ENCODE data around the gene TMC8. TPM values are rescaled to one million over a fixed set of nuclear protein-coding genes. Genes with fewer than 3 reads are reported as not detected.
"Not testable (repeated sequence)": the region's sequence is repeated elsewhere in the genome, so short reads cannot be mapped to it uniquely, and the experiment has no call there.

TMC8 gene
- total RNA-seq, 1 donor from 2014 or later: 26.6 TPM

DNA sequence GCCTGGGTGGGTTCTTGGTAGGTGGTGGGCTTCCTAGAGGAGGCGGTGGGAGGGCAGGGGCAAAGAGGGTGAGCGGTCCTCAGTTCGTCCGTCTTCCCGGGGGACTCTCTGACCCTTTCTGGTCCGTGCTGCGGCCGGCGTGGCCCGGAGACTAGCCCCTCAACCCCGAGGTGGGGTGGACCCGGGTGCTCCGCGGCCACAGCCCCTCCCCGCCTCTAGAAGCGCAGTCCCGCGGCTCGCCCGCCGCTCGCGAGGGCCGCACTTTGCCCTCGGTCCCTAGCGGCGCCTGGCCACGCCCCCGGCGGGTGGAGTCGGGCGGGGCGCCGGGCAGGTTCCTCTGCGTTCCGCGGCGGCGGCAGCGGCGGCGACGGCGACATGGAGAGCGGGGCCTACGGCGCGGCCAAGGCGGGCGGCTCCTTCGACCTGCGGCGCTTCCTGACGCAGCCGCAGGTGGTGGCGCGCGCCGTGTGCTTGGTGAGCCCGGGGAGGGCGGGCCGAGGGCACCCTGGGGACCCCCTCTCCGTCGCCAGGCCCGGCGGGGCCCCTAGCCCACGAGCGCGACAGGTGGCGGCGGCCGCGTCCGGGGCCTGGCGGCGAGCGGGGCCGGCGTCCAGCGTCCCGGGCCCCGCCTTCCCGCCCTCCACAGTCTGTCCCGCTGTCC, 37.8 kb downstream of the TMC8 start, which contains the start of gene SYNGR2:
Gene SYNGR2, plus strand, starts transcription at position 340 of the 661 bp plus-strand sequence. Its CDS starts 36 bp downstream, at position 376.
- Histone ChIP-seq H3K4me1 (peaks cover 43% of the 10 kb centered on the region), H3K9me3 (no peaks in the 10 kb centered on the region), H3K36me3 (peaks cover 26% of the 10 kb centered on the region), H3K27ac (peak within 1 kb of the TSS; percentile 84), H3K27me3 (no peaks in the 10 kb centered on the region), H3K4me3 (peak within 1 kb of the TSS; percentile 85)
- intact Hi-C loops (cut with DNase I): no loop called here
- TF ChIP-seq, protein P1, sequence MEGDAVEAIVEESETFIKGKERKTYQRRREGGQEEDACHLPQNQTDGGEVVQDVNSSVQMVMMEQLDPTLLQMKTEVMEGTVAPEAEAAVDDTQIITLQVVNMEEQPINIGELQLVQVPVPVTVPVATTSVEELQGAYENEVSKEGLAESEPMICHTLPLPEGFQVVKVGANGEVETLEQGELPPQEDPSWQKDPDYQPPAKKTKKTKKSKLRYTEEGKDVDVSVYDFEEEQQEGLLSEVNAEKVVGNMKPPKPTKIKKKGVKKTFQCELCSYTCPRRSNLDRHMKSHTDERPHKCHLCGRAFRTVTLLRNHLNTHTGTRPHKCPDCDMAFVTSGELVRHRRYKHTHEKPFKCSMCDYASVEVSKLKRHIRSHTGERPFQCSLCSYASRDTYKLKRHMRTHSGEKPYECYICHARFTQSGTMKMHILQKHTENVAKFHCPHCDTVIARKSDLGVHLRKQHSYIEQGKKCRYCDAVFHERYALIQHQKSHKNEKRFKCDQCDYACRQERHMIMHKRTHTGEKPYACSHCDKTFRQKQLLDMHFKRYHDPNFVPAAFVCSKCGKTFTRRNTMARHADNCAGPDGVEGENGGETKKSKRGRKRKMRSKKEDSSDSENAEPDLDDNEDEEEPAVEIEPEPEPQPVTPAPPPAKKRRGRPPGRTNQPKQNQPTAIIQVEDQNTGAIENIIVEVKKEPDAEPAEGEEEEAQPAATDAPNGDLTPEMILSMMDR (IDR thresholded peaks at IDR 0.05): no peak
- DNase-seq: peak; percentile 95
- peak; percentile 88 for ATAC-seq

DNA sequence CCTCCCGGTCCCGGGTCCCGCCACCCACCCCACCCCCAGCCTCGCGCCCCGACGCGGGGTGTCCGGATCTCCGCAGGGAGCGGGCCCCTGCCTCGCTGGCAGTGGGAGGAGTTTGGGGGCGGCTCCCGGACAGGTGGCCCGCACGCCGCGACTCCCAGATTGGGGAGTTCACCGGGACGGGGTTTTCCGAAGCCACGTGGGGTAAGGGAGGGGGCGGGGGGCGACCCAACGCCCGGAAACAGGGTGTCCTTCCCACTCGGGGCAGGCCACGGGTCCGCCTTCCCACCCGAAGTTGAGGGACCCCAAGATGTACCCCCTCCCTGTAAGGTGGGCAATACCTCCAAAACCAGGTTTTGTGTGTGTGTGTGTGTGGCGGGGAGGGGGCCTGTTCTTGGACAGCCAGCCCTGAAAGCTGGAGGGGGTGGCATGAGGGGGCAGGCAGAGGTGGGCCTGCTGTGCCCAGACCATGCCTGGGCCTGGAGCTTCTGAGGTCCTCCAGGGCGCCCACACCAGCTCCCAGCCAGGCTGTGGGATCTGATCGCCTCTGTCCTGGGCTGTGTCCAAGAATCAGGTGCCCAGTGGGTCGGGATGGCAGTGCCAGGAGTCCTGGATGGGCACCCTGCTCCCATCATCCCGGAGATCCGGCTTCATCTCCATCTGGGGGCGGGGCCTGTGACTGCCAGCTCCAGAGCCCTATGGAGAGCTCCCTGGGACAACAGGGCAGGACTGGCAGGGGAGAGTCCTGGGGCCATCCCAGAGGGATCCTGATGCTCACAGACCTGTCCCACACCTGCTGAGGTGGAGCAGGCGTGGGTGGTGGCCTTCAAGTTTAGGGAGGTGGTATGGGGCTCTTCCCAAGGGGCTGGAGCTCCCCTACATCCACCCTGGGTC, 38.6 kb downstream of the TMC8 start:
- peak; percentile 51 for ATAC-seq
- TF ChIP-seq, protein P1 (IDR thresholded peaks at IDR 0.05): no peak
- Histone ChIP-seq H3K4me1 (peaks cover 51% of the 10 kb centered on the region), H3K27me3 (no peaks in the 10 kb centered on the region), H3K4me3 (peak overlapping the region; percentile 85), H3K36me3 (peaks cover 26% of the 10 kb centered on the region), H3K9me3 (no peaks in the 10 kb centered on the region), H3K27ac (peak overlapping the region; percentile 84)
- DNase-seq: peak; percentile 86
- intact Hi-C loops (cut with DNase I): no loop called here

DNA sequence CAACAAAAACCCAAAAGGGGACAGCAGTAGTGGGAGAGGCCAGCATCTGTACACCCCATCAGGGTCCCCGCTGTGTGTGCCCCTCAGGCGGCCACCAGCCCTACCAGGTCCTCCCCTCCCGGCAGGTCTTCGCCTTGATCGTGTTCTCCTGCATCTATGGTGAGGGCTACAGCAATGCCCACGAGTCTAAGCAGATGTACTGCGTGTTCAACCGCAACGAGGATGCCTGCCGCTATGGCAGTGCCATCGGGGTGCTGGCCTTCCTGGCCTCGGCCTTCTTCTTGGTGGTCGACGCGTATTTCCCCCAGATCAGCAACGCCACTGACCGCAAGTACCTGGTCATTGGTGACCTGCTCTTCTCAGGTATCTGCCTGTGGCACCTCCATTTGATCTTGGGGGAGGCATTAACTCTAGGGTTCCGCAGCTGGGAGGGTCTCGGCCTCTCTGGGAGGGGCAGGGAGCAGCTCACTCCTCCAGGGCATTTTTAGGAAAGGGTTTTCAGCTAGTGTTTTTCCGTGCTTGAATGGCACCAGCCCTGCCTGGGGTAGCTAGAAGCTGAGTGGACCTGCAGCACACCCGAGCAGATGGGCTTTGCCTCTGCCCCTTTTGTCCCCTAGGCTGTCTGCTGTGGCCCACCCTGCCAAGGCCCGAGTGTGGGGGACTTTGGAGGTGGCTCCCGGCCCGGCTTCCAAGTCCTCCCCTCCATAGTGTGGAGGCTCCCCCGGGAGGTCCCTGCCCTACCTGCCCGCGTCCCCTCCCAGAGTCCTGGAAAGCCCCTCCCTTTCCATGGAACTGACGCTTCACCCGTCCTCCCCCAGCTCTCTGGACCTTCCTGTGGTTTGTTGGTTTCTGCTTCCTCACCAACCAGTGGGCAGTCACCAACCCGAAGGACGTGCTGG, 40.4 kb downstream of the TMC8 start:
- H3K9me3 ChIP-seq: no peaks in the 10 kb centered on the region
- peaks cover 26% of the 10 kb centered on the region for H3K36me3 ChIP-seq
- peaks cover 68% of the 10 kb centered on the region for H3K4me1 ChIP-seq
- TF ChIP-seq, protein P1 (IDR thresholded peaks at IDR 0.05): no peak
- H3K4me3 ChIP-seq: no peak overlapping the region
- no peak overlapping the region for H3K27ac ChIP-seq
- DNase-seq: no peak
- intact Hi-C loops (cut with DNase I): loop anchor here (10.0 kb wide), 1 partner anchor 56 kb away; no protein-coding TSS in a partner anchor
- no peak for ATAC-seq
- H3K27me3 ChIP-seq: no peaks in the 10 kb centered on the region

DNA sequence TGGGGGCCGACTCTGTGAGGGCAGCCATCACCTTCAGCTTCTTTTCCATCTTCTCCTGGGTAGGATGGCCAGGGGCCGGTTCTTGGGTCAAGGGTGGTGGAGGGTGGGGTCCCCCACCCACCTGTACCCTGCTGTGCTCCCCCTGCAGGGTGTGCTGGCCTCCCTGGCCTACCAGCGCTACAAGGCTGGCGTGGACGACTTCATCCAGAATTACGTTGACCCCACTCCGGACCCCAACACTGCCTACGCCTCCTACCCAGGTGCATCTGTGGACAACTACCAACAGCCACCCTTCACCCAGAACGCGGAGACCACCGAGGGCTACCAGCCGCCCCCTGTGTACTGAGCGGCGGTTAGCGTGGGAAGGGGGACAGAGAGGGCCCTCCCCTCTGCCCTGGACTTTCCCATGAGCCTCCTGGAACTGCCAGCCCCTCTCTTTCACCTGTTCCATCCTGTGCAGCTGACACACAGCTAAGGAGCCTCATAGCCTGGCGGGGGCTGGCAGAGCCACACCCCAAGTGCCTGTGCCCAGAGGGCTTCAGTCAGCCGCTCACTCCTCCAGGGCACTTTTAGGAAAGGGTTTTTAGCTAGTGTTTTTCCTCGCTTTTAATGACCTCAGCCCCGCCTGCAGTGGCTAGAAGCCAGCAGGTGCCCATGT, 41.1 kb downstream of the TMC8 start:
- Histone ChIP-seq H3K4me1 (peaks cover 76% of the 10 kb centered on the region), H3K27ac (peak overlapping the region; percentile 87), H3K36me3 (peaks cover 26% of the 10 kb centered on the region), H3K4me3 (peak overlapping the region; percentile 19)
- not testable (repeated sequence) for H3K9me3 ChIP-seq, H3K27me3 ChIP-seq, DNase-seq, ATAC-seq
- intact Hi-C loops (cut with DNase I): loop anchor here (10.0 kb wide), 1 partner anchor 57 kb away; no protein-coding TSS in a partner anchor

DNA sequence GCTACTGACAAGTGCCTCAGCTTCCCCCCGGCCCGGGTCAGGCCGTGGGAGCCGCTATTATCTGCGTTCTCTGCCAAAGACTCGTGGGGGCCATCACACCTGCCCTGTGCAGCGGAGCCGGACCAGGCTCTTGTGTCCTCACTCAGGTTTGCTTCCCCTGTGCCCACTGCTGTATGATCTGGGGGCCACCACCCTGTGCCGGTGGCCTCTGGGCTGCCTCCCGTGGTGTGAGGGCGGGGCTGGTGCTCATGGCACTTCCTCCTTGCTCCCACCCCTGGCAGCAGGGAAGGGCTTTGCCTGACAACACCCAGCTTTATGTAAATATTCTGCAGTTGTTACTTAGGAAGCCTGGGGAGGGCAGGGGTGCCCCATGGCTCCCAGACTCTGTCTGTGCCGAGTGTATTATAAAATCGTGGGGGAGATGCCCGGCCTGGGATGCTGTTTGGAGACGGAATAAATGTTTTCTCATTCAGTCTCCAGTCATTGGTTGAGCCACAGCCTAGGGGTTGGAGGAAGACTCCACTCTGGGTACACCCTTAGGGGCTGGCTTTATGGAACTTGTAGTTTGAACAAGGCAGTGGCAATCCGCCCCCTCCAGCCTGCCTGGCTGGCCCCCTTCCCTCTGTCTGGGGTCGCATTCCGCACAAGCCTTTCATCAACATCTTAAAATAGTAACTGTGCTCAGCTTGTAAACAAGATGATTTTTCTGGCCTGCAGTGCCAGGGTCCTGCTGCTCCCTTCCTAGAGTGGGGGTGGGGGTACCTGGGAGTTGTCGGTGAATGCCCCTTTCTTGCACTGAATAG, 41.9 kb downstream of the TMC8 start:
- ATAC-seq (peak; percentile 21), DNase-seq (peak; percentile 86)
- H3K27me3 ChIP-seq: no peaks in the 10 kb centered on the region
- TF ChIP-seq, protein P1 (IDR thresholded peaks at IDR 0.05): no peak
- no peaks in the 10 kb centered on the region for H3K9me3 ChIP-seq
- peak overlapping the region; percentile 87 for H3K27ac ChIP-seq
- H3K4me1 ChIP-seq: peaks cover 83% of the 10 kb centered on the region
- peak overlapping the region; percentile 19 for H3K4me3 ChIP-seq
- intact Hi-C loops (cut with DNase I): loop anchor here (10.0 kb wide), 1 partner anchor 58 kb away; no protein-coding TSS in a partner anchor
- H3K36me3 ChIP-seq: peaks cover 26% of the 10 kb centered on the region
